HCT116 (cell line): ENCODE measurements around the gene DDT.
"Not testable (repeated sequence)": the region's sequence is repeated elsewhere in the genome, so short reads cannot be mapped to it uniquely, and the experiment has no call there.

Experiments used
- JUND ChIP-seq: IDR thresholded peaks from 2 replicates; pipeline ENCODE4 v1.6.1; 2012
- POLR2A ChIP-seq: IDR thresholded peaks from 2 replicates; pipeline ENCODE4 v1.7.0; 2011; ENCODE audit warnings: borderline replicate concordance; ENCODE audit not compliant: insufficient read depth, insufficient read length; ENCODE audit errors: extremely low read depth
- SP1 ChIP-seq: IDR thresholded peaks from 2 replicates; pipeline ENCODE4 v1.6.1; 2012; ENCODE audit warnings: low read depth
- TF ChIP-seq, protein P1 (sequence below), 3 experiments: fragments of 200-600 bp in 1 of 3; sonication (generic) in 1 of 3; IDR thresholded peaks in 2 of 3; conservative IDR thresholded peaks in 1 of 3; 2 replicates each; pipeline ENCODE4 v1.5.1; 2012 to 2017; ENCODE audit warnings: low read depth in 2 of 3, low read length in 2 of 3, antibody characterized with exemption in 1 of 3, borderline replicate concordance in 1 of 3, control low read depth in 1 of 3, mild to moderate bottlenecking in 1 of 3, mixed read lengths in 1 of 3, mixed run types in 1 of 3, moderate library complexity in 1 of 3; ENCODE audit not compliant: insufficient read depth in 1 of 3

DNA sequence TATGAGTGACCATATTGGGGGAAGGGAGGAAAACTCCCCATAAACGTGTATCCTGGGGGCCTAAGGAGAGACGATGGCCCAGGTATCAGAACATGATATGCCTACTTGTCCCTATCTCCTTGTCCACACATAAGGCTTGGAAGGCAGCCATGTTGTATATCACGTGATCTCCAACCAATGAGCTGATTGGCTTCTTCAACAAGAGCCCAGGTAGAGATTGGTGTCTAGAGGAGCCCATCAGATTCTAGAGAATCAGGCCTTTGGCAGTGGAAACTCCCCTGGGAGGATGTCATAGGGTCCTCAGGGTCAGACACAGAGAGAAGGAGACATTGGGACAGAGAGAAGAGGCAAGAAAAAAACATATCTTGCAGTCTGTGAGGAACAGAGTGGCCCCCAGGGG lies 26.9 kb downstream of the DDT start:
- TF ChIP-seq, protein P1, sequence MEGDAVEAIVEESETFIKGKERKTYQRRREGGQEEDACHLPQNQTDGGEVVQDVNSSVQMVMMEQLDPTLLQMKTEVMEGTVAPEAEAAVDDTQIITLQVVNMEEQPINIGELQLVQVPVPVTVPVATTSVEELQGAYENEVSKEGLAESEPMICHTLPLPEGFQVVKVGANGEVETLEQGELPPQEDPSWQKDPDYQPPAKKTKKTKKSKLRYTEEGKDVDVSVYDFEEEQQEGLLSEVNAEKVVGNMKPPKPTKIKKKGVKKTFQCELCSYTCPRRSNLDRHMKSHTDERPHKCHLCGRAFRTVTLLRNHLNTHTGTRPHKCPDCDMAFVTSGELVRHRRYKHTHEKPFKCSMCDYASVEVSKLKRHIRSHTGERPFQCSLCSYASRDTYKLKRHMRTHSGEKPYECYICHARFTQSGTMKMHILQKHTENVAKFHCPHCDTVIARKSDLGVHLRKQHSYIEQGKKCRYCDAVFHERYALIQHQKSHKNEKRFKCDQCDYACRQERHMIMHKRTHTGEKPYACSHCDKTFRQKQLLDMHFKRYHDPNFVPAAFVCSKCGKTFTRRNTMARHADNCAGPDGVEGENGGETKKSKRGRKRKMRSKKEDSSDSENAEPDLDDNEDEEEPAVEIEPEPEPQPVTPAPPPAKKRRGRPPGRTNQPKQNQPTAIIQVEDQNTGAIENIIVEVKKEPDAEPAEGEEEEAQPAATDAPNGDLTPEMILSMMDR (IDR thresholded peaks at IDR 0.05 in 2 of 3, conservative IDR thresholded peaks at IDR 0.05 in 1 of 3; ENCODE audit: borderline replicate concordance in 1 of 3, insufficient read depth in 1 of 3, low read depth in 2 of 3, low read length in 2 of 3): not testable (repeated sequence)
- TF ChIP-seq POLR2A, JUND, SP1: not testable (repeated sequence)
